Measurements from ENCODE around the gene AGAP2. TPM values are rescaled to one million over a fixed set of nuclear protein-coding genes. Genes with fewer than 3 reads are reported as not detected.
"Not testable (repeated sequence)": the region's sequence is repeated elsewhere in the genome, so short reads cannot be mapped to it uniquely, and the experiment has no call there.

AGAP2 gene
- polyA plus RNA-seq, 1 experiment, result 0.05 TPM

GRCh38 chr12:57692500-57692899 lies 46.0 kb downstream of the AGAP2 start:
- no peak for TF ChIP-seq CTCF (IDR thresholded peaks at IDR 0.05; ENCODE audit: insufficient read depth, low read depth, low read length)
- Histone ChIP-seq H3K4me3 (ENCODE audit: low read depth, low read length) (no peak overlapping the region), H3K36me3 (ENCODE audit: control insufficient read depth, insufficient read depth, low read length) (peaks cover 10% of the 10 kb centered on the region), H3K27me3 (ENCODE audit: control insufficient read depth, insufficient read depth, low read length) (peaks cover 4% of the 10 kb centered on the region)
- POLR2A ChIA-PET, result no interaction called here
- no peak for DNase-seq (ENCODE audit: low read depth)
- CTCF ChIA-PET, result interaction anchor here (1.2 to 2.8 kb wide), 7 partner anchors 10 to 110 kb away, joined by 3 to 17 read pairs (median 9); partner anchors contain the start of gene B4GALNT1

- H3K27me3 ChIP-seq (ENCODE audit: control insufficient read depth, insufficient read depth, low read length), result peaks cover 7% of the 10 kb centered on the region
Observed at GRCh38 chr12:57688931-57689330, 49.6 kb downstream of the AGAP2 start.

GRCh38 chr12:57687862-57688261 lies 50.7 kb downstream of the AGAP2 start:
- no peak for TF ChIP-seq CTCF (IDR thresholded peaks at IDR 0.05; ENCODE audit: insufficient read depth, low read depth, low read length)
- no peak for DNase-seq (ENCODE audit: low read depth)
- Histone ChIP-seq H3K4me3 (ENCODE audit: low read depth, low read length) (no peak overlapping the region), H3K36me3 (ENCODE audit: control insufficient read depth, insufficient read depth, low read length) (no peaks in the 10 kb centered on the region), H3K27me3 (ENCODE audit: control insufficient read depth, insufficient read depth, low read length) (peaks cover 7% of the 10 kb centered on the region)
- CTCF ChIA-PET, result interaction anchor here (1.3 to 1.6 kb wide), 2 partner anchors 13 to 104 kb away, joined by 3 to 4 read pairs; no protein-coding TSS in a partner anchor
- POLR2A ChIA-PET, result no interaction called here

More at GRCh38 chr12:57688931-57689330, 49.6 kb downstream of the AGAP2 start:
- ChIA-PET CTCF (no interaction called here), POLR2A (no interaction called here)
- Histone ChIP-seq H3K36me3 (ENCODE audit: control insufficient read depth, insufficient read depth, low read length) (no peaks in the 10 kb centered on the region), H3K4me3 (ENCODE audit: low read depth, low read length) (no peak overlapping the region)
- no peak for TF ChIP-seq CTCF (IDR thresholded peaks at IDR 0.05; ENCODE audit: insufficient read depth, low read depth, low read length)
- no peak for DNase-seq (ENCODE audit: low read depth)

GRCh38 chr12:57679697-57680096 lies 58.8 kb downstream of the AGAP2 start:
- DNase-seq (ENCODE audit: low read depth), result no peak
- ChIA-PET POLR2A (no interaction called here), CTCF (no interaction called here)
- Histone ChIP-seq H3K36me3 (ENCODE audit: control insufficient read depth, insufficient read depth, low read length) (no peaks in the 10 kb centered on the region), H3K4me3 (ENCODE audit: low read depth, low read length) (no peak overlapping the region), H3K27me3 (ENCODE audit: control insufficient read depth, insufficient read depth, low read length) (peaks cover 4% of the 10 kb centered on the region)
- TF ChIP-seq CTCF (IDR thresholded peaks at IDR 0.05; ENCODE audit: insufficient read depth, low read depth, low read length), result no peak

- POLR2A ChIA-PET; H3K27me3 ChIP-seq (ENCODE audit: control insufficient read depth, insufficient read depth, low read length); DNase-seq (ENCODE audit: low read depth); H3K36me3 ChIP-seq (ENCODE audit: control insufficient read depth, insufficient read depth, low read length); CTCF ChIA-PET; H3K4me3 ChIP-seq (ENCODE audit: low read depth, low read length): not testable (repeated sequence)
Observed at GRCh38 chr12:57677947-57678346, 60.6 kb downstream of the AGAP2 start.

GRCh38 chr12:57674691-57675090 lies 63.9 kb downstream of the AGAP2 start:
- Histone ChIP-seq H3K27me3 (ENCODE audit: control insufficient read depth, insufficient read depth, low read length) (peaks cover 2% of the 10 kb centered on the region), H3K36me3 (ENCODE audit: control insufficient read depth, insufficient read depth, low read length) (no peaks in the 10 kb centered on the region), H3K4me3 (ENCODE audit: low read depth, low read length) (no peak overlapping the region)
- POLR2A ChIA-PET, result no interaction called here
- no peak for TF ChIP-seq CTCF (IDR thresholded peaks at IDR 0.05; ENCODE audit: insufficient read depth, low read depth, low read length)
- CTCF ChIA-PET, result interaction anchor here (0.9 to 1.6 kb wide), 2 partner anchors 13 to 51 kb away, joined by 4 read pairs; no protein-coding TSS in a partner anchor
- no peak for DNase-seq (ENCODE audit: low read depth)
